Stomach (tissue), 9 donors: ENCODE results near the gene GRIN3A. TPM values are rescaled to one million over a fixed set of nuclear protein-coding genes. Genes with fewer than 3 reads are reported as not detected.

Experiments
- DNase-seq, 2 donors: peaks; one replicate each; pipeline versions ENCODE4 v3.0.0 to v3.0.0-alpha.2; 2013 to 2019
- H3K27ac ChIP-seq, 5 donors: fragments of 200-600 bp in 4 of 5; sonication (generic) in 4 of 5; one replicate each; pipeline ENCODE4 v1.5.1; 2013 to 2019; ENCODE audit warnings: mild to moderate bottlenecking in 1 of 5, moderate library complexity in 1 of 5
- H3K27me3 ChIP-seq, 3 donors: fragments of 200-600 bp; sonication (generic); one replicate each; pipeline ENCODE4 v1.5.1; 2017 to 2019; ENCODE audit warnings: mixed run types in 1 of 3
- H3K36me3 ChIP-seq, 4 donors: fragments of 200-600 bp; sonication (generic); 1 replicate in 3 of 4; 2 replicates in 1 of 4; pipeline ENCODE4 v1.5.1; 2016 to 2019
- H3K4me1 ChIP-seq, 4 donors: fragments of 200-600 bp; sonication (generic); one replicate each; pipeline ENCODE4 v1.5.1; 2016 to 2019
- H3K4me3 ChIP-seq, 4 donors: fragments of 200-600 bp; sonication (generic) in 3 of 4; one replicate each; pipeline ENCODE4 v1.5.1; 2016 to 2019; ENCODE audit warnings: mild to moderate bottlenecking in 1 of 4
- H3K9me3 ChIP-seq, 4 donors: fragments of 200-600 bp; sonication (generic); one replicate each; pipeline ENCODE4 v1.5.1; 2016 to 2019
- EP300 ChIP-seq: sonication (generic); formaldehyde crosslinking; IDR thresholded peaks from one replicate; pipeline ENCODE4 v1.6.1; 2017; ENCODE audit warnings: antibody characterized with exemption
- POLR2A ChIP-seq, 4 donors: fragments of 450-650 bp; IDR thresholded peaks; one replicate each; pipeline ENCODE4 v1.6.1; 2016; ENCODE audit warnings: antibody characterized with exemption in 4 of 4, control low read depth in 2 of 4, mild to moderate bottlenecking in 1 of 4, moderate library complexity in 1 of 4
- POLR2AphosphoS5 ChIP-seq, 3 donors: sonication (generic); formaldehyde crosslinking; IDR thresholded peaks; one replicate each; pipeline ENCODE4 v1.6.1; 2016; ENCODE audit warnings: antibody characterized with exemption in 3 of 3
- WGBS, 5 donors: extraction: QIAGEN DNeasy Blood & Tissue Kit in 3 of 5; methylation state at CpG; one replicate each; pipeline versions ENCODE4 v1.1.5 to v1.1.7; 2013 to 2018; 5-methylcytosine and 5-hydroxymethylcytosine counted together
- intact Hi-C: fragments of 100-400 bp; cut with DNase I; formaldehyde crosslinking; loops from one replicate; pipeline ENCODE4 v1.15.1; 2023; ENCODE audit warnings: low total_unique reads
- polyA plus RNA-seq, 3 donors: library from polyadenylated mRNA; stranded (reverse); fragments of 200-250 nt; gene quantifications; one replicate each; pipeline ENCODE4 v1.2.3, GENCODE V29; 2013
- total RNA-seq, 5 donors: library from RNA; depleted of rRNA; stranded (reverse); fragments of >200 nt; gene quantifications; one replicate each; pipeline versions ENCODE4 v1.1.0 to v1.2.3, GENCODE V29; 2014 to 2016
- TF ChIP-seq, protein P1 (sequence below), 7 experiments: fragments of 450-650 bp in 4 of 7; fragments of 200-600 bp in 3 of 7; sonication (generic) in 3 of 7; IDR thresholded peaks; one replicate each; pipeline ENCODE4 v1.5.1; 2016 to 2019; ENCODE audit warnings: antibody characterized with exemption in 7 of 7, control low read depth in 2 of 7, mild to moderate bottlenecking in 1 of 7
- donor health status: healthy with polysubstance abuse.
- donor health status: Bipolar disorder and iron deficiency.
- donor health status: healthy.

Gene GRIN3A
- total and polyA plus RNA-seq, 8 donors, result 0.18 TPM; not detected in 7

DNA sequence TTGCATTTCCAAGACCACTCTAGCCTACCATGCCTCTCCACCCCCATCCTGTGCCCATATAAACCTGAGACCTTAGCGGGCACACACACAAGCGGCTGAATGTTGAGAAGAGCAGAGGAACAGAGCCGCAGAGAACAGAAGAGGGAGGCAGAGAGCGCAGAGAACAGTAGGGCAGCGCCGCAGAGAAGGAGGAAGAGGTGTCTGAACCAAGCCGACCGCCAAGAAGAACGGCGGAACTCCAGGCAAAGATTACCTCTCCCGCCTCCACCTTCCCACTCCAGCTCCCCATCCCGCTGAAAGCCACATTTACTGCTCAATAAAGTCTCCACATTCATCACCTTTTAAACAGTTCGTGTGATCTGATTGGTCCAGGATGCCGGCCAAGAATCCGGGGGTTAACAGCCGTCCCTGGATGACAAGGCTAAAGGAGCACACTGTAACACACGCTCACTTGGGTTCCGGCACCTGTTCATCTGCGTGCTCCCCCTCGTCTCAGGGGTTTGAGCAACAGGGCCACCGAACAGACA lies 33.2 kb downstream of the GRIN3A start:
- peak in 1 of 2 donors; percentile 50 for DNase-seq
- peak overlapping the region in 1 of 4 donors; percentile 29 for H3K4me3 ChIP-seq
- H3K9me3 ChIP-seq, result no peaks in the 10 kb centered on the region
- WGBS, 5 donors, result 4 to 20% (median 12%) methylated on average over 21 of the region's 21 CpGs
- H3K36me3 ChIP-seq, result no peaks in the 10 kb centered on the region
- no peak overlapping the region for H3K27ac ChIP-seq
- H3K27me3 ChIP-seq, result peaks cover 0 to 13% (median 11%) of the 10 kb centered on the region in 3 donors
- TF ChIP-seq POLR2A (IDR thresholded peaks at IDR 0.05) (no peak), POLR2AphosphoS5 (IDR thresholded peaks at IDR 0.05) (no peak), EP300 (no peak)
- TF ChIP-seq, protein P1, sequence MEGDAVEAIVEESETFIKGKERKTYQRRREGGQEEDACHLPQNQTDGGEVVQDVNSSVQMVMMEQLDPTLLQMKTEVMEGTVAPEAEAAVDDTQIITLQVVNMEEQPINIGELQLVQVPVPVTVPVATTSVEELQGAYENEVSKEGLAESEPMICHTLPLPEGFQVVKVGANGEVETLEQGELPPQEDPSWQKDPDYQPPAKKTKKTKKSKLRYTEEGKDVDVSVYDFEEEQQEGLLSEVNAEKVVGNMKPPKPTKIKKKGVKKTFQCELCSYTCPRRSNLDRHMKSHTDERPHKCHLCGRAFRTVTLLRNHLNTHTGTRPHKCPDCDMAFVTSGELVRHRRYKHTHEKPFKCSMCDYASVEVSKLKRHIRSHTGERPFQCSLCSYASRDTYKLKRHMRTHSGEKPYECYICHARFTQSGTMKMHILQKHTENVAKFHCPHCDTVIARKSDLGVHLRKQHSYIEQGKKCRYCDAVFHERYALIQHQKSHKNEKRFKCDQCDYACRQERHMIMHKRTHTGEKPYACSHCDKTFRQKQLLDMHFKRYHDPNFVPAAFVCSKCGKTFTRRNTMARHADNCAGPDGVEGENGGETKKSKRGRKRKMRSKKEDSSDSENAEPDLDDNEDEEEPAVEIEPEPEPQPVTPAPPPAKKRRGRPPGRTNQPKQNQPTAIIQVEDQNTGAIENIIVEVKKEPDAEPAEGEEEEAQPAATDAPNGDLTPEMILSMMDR (IDR thresholded peaks at IDR 0.05), result no peak
- H3K4me1 ChIP-seq, result peaks cover 0 to 12% (median 0%) of the 10 kb centered on the region in 4 donors
- intact Hi-C loops, result no loop called here

DNA sequence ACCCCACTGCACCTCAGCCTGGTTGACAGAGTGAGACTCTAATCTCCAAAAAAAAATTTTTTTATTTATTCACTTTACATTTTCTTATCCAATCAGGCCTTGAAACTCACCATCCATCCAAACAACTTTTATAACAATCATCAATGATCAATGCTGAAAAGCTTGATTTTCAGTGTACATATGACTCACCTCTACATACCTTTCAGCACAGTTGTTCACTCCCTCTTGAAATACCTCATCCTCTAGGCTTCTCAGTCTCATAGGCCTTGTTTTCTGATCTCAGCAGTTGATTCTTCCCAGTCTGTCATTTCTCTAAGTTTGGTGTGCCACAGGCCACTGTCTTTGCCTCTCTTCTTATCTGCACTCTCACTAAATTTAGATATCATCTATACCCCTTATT lies 36.2 kb downstream of the GRIN3A start:
- intact Hi-C loops, result no loop called here
- no peak for DNase-seq

DNA sequence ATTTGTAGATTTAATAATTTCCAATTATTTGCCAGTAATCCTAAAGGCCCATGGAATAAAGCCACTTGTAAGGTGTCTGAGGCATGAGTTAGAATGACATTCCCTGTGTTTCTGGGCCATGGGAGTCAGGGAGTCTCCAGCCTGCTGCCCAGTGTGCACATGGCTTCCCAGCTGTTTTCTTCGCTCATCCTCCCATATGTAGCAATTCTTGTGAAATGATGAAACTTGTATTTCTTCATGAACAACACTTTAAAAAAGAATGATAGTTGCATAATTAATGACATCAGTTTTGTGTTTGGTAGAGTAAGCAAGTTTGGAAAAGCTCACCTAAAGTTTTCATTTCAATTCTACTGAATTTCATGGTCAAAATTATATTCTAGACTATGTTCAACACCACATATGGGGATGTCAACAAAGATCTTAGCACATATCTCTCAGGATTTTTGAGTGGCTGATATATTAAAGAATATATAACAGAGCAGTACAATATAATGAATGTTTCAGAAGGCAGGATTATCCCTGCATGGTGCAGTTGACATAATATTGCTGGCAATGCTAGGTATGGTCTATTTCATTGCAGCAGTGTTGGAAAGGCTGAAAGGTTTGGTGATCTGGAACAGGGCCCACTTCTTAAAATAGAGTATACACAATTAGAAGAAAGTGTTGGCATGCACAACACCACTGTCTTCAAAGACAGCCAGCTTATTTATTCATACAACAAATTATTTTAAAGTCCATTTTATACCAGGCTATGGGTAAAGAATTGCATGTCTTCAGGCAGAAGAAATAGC lies 44.7 kb downstream of the GRIN3A start:
- 34 to 95% (median 61%) methylated on average over 1 of the region's 1 CpG for WGBS, 5 donors
- no peaks in the 10 kb centered on the region for H3K36me3 ChIP-seq
- no peak for TF ChIP-seq POLR2AphosphoS5 (IDR thresholded peaks at IDR 0.05)
- TF ChIP-seq, protein P1 (IDR thresholded peaks at IDR 0.05), result no peak
- no peak for TF ChIP-seq EP300
- TF ChIP-seq POLR2A (IDR thresholded peaks at IDR 0.05), result no peak
- no peak overlapping the region for H3K27ac ChIP-seq
- no peak for DNase-seq
- H3K4me1 ChIP-seq, result no peaks in the 10 kb centered on the region
- no peaks in the 10 kb centered on the region for H3K9me3 ChIP-seq
- no peaks in the 10 kb centered on the region for H3K27me3 ChIP-seq
- no peak overlapping the region for H3K4me3 ChIP-seq
- intact Hi-C loops, result no loop called here

More for the DNA sequence above, 36.2 kb downstream of the GRIN3A start:
- H3K4me1 ChIP-seq, result peaks cover 0 to 12% (median 0%) of the 10 kb centered on the region in 4 donors
- H3K27me3 ChIP-seq, result peaks cover 0 to 11% (median 9%) of the 10 kb centered on the region in 3 donors
- H3K4me3 ChIP-seq, result no peak overlapping the region
- no peak for TF ChIP-seq POLR2AphosphoS5 (IDR thresholded peaks at IDR 0.05)
- no peak for TF ChIP-seq EP300
- TF ChIP-seq POLR2A (IDR thresholded peaks at IDR 0.05), result no peak
- TF ChIP-seq, protein P1 (IDR thresholded peaks at IDR 0.05), result no peak
- no peaks in the 10 kb centered on the region for H3K36me3 ChIP-seq
- no peak overlapping the region for H3K27ac ChIP-seq
- peaks cover 0 to 8% (median 2%) of the 10 kb centered on the region in 4 donors for H3K9me3 ChIP-seq

DNA sequence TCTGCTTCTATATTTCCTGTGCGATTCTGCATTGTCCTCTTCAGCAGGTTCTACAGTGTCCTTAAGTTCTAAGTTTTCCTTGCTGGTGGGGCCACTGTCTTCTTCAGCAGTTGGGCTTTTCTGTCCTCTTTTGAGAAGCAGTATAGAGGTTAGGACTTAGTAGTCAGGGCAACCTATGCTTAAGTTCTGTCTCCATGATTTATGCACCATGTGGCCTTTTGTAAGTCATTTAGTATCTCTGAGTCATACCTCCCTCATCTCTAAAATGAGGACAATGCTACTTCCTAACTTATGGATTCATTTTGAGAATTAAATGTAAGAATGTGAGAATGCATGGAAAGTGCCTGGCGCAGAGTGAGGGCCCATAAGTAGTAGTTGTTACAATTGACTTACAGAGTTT lies 46.8 kb downstream of the GRIN3A start:
- Histone ChIP-seq H3K4me3 (no peak overlapping the region), H3K9me3 (no peaks in the 10 kb centered on the region), H3K27me3 (no peaks in the 10 kb centered on the region), H3K4me1 (no peaks in the 10 kb centered on the region), H3K36me3 (no peaks in the 10 kb centered on the region), H3K27ac (no peak overlapping the region)
- intact Hi-C loops, result no loop called here
- TF ChIP-seq, protein P1 (IDR thresholded peaks at IDR 0.05), result no peak
- TF ChIP-seq POLR2A (IDR thresholded peaks at IDR 0.05) (no peak), POLR2AphosphoS5 (IDR thresholded peaks at IDR 0.05) (no peak), EP300 (no peak)
- DNase-seq, result no peak
- 88 to 97% (median 91%) methylated on average over 2 of the region's 2 CpGs for WGBS, 5 donors
